NT2/D1 (cell line): Measurements from ENCODE around the gene DLG2.

Source experiments
- YY1 ChIP-seq: IDR thresholded peaks from 2 replicates; pipeline ENCODE4 v1.6.1; 2011; ENCODE audit not compliant: insufficient read length, insufficient read depth
- ZNF274 ChIP-seq: IDR thresholded peaks from 2 replicates; pipeline ENCODE4 v1.6.1; 2011; ENCODE audit warnings: mild to moderate bottlenecking, low read depth, low read length

- TF ChIP-seq YY1 (no peak), ZNF274 (no peak)
Observed at GRCh38 chr11:85266646-85267045, 360.5 kb downstream of the DLG2 start.
